HG03025 (cell line): Measurements from ENCODE around the gene WHRN.

Source experiments
- ATAC-seq: cut with Tn5 transposase; IDR thresholded peaks from one replicate; pipeline ENCODE4 v1.9.1; 2021; ENCODE audit warnings: mild to moderate bottlenecking, moderate library complexity; ENCODE audit not compliant: unreplicated experiment, low FRiP score

The WHRN gene

DNA sequence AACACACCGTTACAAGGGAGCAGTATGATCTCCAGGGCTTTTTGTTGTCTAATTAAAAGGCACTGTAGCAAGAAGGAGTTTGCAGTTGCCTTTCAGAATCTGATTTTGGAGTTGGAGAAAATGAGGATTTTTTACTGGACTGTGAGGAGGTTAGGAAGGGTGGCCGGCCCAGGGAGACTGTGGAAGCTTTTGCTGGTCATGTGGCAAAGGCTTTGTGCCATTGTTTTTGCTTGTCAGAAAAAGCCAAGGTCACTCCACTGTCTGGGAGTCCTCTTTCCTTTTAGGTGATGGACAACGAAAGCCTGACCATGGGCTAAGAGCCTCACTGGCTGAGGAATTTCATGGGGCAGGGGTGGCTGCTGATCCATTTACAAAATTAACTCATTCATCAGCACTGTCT is 10.3 kb upstream of the WHRN start:
- ATAC-seq = no peak

DNA sequence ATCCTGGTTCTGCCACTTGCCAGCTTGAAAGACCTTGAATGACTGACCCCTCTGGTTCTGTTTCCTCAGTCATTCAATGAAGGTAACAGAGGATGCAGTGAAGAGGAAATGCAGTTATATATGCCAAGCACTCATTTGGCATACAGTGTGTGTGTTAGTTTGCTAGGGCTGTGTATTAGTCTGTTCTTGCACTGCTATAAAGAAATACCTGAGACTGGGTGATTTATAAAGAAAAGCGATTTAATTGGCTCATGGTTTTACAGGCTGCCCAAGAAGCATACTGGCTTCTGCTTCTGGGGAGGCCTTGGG is 8.6 kb upstream of the WHRN start:
- no peak for ATAC-seq

DNA sequence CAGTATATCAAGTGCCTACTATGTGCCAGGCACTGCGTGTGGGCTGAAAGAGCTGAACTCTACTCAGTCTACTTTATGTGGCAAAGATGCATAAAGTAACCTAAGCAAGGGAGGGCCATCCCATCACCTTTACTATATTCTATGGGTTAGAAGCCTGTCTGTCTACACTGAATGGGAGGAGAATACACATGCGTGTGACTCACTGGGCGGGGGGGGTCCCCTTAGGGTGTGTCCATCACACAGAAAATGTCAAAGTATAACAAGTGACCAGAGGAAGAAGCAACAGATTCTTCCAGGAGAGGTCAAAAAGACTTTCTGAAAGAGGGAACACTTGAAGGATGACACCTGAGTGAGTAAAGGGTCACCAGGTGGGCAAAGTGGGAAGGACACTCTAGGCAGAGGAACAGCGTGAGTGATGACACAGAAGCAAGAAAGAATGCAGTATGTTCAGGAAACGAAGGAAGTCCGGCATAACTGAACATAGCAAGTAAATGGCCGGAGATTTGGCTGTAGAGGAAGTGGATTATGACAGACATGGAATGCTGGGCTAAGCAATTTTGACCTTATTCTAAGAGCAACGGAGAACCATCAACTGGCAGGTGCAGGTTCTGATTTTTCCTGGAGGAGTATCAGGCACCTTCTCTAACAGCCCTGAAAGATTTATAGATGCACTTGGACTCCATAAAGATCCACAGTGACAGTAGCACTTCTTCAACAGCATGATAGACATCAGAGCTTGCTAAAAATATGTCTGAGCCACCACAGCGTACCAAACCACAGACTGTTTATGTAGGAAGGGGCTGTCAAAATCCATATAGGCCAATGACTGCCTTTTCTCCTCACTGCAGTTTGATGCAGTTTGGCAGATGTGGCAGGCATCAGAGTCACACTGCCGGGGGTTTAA is 8.0 kb upstream of the WHRN start:
- ATAC-seq = no peak

DNA sequence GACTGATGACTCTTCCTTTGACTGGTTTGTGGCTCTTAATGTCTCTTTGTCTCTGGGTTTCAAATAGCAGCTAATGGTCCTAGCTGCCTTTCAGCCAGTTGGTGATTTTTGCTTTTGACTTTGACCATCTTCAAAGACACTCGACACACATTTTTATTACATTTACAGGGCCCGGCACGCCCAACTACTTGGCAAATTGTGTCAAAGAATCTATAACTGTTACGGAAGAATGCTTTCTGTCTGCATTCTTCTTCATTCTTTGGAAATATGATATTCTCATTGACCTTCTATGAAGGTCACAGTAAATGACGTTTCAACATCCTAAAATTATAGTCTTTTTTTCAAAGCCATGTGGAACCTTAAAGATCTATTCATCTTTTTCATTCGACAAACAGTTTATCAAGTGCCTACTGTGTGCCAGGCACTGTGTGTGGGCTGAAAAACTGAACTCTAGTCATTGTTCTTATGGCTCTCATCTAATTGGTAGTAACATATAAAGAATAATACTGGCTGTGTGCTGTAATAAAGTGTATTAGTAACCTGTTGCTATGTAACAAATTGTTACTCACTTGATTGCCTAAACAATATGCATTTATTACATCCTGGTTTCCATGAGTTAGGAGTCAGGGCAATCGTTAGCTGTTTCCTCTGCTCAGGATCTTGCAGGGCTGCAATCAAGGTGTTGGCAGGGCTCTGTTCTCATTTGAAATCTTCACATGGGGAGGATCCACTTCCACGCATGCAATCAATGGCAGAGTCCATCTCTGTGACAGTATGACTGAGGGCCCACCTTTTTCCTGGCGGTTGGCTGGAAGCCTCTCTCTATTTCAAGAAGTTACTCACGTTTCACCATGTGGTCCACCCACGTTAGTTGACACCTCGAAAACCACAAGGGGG is 7.0 kb upstream of the WHRN start:
- ATAC-seq = no peak

DNA sequence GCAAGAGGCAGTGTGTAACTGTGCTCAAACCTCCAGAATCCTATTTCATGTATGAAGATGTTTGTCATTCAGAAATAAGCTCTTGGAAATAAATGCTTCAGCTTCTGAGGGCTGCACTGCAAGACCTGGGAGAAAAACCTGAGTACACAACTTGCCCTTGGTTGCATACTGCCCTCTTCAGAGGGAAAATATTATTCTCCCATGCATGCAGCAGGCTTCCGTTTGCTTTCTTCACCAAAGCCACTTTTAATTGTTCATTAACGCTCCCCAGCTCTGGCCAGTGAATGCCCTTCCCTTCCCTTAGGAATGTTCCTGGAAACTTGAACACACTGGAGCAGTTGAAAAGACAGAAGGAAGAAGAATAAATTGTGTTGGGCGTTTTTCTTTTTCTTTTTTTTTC is 2.5 kb upstream of the WHRN start:
- ATAC-seq = no peak

DNA sequence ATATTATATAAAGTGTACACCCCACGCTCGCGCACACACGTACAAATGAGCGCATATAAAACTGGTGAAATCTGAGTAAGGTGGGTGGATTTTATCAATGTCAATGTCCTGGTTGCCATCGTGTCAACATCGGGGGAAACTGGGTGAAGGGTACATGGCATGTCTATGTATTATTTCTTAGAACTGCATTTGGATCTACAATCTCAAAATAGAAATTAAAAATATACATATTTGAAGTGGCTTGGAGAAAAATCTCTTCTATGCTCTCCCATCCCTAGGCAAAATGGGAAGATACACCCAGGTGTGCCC is 763 bp upstream of the WHRN start:
- ATAC-seq = no peak

DNA sequence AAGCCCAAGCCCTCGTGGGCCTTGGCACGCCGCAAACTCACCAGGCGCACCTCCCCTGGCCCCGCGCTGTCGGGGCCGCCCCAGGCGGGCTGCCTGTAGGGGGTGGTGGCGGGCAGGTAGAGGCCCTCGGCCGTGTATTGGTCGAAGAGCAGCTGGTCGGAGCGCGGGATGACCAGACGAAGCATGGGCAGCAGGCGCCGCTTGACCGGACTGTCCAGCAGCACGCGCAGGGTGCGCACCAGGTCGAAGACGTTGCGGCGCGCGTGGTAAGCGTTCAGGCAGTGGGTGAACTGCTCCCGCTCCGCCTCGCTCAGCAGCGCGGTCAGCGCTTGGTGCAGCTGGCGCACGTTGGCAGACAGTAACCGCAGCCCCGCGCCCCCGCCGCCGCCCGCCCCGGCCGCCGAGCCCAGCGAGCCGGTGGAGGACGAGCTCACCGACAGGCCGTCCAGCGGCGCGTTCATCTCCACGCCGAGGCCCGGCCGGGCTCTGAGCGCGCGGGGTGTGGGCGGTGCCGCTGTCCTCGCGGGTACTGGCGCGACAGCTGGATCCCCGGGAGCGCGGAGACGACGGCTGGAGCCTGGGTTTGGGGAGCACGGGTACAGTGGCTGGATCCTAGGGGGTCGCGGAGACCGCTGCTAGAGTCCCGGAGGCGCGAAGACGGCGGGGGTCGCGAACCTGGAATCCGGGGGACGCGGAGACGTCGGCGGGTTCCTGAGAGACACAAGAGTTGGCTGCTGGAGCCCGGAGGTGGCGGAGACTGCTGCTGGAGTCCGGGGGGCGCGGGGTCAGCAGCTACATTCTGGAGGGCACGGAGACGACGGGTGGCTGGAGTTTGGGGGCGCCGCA is 709 bp downstream of the WHRN start:
- no peak for ATAC-seq

DNA sequence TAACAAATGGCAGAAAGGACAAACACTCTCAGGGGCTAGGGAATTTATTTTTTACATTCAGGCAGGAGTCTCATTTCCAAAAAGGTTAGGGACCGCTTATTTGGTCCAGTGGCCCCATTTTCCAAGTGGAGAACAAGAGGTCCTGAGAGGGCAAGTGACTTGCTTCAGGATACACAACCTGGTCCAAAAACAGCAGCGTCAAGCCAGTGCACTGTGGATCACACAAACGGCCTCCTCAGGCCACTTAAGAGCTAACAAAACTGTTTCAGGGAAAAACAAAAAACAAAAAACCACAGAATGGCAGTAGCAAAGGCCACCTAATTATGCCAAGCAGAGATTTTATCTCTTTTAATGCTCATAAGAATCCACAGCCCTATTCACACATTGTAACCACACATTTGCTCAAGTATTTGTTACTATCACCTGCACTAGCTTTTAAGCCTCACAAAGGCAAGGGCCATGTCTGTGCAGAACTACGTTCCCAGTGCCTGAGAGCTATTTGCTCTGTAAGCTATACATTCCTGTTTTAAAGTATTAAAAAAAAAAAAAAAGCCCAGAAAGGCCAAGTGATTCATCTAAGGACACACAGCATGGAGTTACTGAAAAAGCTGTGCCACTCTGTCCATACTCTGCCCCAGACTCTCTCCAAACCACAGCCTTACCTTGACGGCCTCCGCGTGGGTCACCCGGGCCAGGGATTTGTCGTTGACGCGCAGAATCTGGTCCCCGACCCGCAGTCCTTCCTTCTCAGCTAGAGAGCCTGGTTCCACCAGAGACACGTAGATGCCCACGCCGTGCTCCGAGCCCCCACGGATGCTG is 1.5 kb downstream of the WHRN start:
- no peak for ATAC-seq

DNA sequence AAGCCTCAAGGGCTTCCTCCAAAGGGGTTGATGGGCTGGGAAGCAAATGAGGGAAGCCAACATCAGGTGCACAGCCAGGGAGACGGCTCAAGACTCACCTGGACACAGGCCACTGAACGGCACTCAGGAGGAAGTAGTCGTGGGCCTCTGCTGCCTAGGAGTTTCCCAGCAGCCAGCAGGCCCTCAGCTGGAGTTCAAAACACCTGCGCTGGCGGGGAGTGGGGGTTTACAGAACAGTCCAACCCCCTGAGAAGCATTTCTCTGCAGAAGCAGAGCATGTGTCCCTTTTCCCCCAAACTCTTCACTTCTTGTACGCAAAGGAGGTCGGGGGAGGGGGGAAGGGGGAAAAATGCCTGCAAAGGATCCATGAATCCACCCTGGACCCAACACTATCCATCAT is 2.3 kb downstream of the WHRN start:
- ATAC-seq = no peak

DNA sequence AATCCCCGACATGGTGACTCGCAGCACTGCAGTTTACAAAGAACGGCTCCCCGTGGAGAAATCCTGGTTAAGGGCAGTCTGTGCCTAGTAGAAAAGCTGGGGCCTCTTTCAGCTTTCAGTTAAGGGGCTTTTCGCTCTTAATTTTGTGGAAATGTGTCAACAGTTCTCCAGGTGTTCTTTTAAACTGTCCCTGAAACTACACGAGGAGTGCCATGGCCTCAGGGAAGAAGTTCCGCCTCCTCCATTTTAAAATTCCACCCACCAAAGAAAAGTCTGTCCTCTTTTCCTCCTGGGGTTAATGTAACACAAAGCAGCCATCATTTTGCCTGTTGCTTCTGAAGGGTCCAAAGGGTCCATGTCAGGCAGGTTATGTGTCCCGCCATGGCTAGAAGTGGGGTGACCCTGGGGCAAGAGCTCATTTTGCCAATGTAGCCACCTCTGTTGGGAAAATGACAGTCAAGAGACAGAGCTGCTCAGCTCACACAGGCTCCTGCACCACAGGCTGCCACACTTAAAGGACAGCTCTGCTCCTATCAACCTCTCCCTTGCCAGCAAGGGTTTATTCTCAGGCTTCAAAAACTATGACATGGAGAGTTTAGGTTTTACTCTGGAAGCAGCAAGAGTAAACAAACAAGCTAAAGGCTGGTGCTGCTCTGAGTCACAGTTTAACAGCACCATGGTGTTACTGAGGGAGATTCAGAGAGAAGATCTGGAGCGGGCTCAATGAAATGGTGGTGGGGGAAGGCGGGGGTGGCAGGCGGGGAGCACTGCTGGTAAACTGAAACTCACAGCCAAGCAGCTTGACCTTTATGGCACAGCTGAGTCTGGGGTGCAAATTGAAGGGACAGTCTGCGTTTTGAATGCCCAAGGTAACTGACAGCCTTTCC is 3.2 kb downstream of the WHRN start:
- ATAC-seq = no peak

DNA sequence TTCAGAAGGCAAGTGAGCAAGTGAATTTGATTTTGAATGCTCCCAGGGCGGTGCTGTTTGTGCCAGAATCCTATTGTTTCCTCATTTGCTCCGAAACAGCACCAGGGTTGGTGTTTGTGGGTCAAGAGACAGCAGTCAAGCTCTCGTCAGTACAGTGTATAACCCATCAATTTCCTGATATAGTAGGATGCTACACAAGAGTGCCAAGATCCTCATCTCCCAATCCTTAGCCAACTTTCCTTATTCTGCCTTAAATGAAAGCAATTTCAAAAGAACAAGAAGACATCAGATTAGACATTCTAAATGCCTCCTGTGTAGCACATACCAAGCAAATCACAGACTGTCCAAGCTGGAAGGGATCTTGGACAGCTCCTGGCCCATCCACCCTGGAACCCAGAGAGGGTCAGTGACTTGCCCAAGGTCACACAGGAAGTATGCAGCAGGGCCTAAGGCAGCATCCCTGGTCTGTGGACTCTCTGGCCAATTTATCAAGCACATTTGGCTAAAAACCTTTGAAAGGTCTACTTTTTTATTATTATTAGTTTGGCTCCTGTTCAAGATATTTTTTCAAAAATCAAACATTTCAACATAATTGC is 4.5 kb downstream of the WHRN start:
- no peak for ATAC-seq

DNA sequence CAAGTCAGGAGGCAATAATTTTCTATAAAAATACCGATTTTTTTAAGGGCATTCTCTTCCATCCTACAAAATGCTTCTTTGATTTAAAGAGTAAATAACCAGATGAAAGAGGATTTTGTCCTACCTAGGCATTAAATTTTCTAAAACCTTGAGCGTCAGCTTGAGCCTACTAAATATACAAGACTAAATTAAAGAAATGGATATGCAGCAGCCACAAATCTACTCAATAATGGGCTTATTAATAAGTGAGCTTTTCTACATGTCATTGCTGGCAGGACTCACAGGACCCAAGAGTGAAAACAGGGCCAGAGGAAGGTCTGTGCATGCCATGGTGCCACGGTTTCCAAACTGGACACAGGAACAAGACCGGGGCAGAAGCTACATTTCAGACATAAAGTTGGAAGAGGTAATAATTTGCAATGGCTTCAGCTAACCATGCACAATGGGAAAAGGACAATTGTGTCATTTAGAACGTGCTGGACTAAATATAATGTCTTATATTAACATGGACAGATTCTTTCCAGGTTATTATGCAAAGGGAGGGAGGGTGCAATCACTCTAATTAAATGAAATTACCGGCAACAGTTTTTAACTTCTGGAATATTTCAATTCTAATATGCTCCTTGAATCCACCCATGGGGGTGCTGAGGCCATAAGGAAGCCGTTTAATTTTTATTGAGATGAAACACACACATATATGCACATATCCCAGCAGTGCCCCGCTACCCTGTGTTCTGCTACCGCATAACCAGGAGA is 5.2 kb downstream of the WHRN start:
- ATAC-seq = no peak

DNA sequence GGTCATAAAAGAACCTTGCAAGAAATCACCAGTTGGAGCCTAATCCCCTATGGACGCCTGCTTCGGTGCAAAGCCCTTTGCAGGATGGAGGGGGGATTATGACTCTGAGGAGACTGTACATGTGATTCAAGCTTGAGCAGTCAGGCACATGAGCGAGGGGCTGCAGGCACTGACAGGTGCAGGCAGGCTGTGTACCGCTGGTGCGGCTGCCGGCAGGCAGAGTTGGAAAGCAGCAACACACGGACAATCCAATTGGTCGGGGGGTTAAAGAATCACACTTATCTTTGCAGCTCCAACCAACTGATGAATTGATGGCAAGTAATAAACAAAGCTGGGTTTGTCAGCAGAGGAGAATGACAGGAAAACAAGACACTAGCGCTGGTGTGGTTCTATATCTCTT is 5.7 kb downstream of the WHRN start:
- ATAC-seq = no peak

DNA sequence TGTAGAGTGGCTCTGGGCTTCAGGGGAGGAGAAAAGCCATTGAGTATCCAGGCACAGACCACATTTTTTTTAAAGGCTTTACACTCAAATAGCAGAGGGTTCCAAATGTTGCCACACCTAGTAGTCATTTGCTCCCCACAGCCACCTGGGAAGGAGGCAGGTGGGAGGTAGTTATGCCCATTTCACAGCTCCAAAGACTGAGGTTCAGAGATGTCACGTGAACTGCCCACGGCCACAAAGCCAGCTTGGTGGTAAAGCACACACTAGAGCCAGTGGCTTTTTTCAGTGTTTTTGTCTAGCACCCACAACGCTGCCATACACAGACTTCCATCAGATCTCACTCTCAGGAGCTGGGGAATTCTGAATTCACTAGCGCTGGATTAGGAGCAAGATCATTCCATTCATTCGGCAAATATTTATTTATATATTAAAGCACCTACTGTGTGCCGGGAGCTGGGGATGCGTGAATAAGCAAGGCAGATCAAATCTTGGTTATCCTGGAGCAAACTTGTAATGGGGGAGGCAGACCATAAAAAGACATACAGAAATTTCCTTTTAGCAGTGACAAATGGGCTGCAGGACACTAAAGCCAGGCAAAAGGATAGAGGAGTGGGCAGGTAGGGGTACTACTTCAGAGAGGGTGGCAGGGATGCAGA is 7.4 kb downstream of the WHRN start:
- no peak for ATAC-seq

DNA sequence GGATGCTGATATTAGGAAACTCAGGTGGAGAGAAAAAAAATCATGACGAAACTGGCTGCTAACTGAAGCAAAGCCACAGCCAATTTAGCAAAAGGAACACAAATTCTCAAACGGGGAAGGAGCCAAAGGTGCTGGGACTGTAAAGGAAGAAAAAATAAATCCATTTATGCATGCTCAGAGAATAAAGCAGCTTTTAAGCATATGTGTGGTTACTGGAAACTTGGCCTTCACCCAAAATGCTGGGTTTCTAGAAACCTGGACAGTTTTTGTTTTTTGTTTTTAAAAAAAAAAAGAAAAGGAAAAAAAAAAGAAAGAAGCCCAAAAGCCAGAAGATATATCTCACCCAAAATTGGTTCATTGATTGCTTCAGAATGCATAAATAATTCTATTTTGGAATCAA is 8.0 kb downstream of the WHRN start:
- ATAC-seq = no peak

DNA sequence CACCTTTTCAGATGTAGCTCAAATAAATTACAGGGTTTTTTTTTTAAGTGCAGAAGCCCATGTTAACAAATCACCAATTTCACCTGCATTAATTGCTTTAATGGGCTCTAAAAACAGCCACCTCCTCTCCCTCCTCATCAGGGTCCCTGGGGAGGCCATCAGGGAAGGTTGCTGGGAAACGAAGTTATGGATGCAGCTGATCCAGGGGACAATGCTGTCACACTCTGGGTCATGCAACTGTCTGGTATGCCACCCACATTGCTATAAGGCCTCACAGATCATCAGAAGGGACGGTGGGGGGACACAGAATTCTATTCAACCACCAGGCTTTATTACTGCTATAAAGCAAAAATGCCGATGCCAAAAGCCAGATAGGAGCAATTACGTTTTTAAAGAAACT is 9.3 kb downstream of the WHRN start:
- no peak for ATAC-seq

DNA sequence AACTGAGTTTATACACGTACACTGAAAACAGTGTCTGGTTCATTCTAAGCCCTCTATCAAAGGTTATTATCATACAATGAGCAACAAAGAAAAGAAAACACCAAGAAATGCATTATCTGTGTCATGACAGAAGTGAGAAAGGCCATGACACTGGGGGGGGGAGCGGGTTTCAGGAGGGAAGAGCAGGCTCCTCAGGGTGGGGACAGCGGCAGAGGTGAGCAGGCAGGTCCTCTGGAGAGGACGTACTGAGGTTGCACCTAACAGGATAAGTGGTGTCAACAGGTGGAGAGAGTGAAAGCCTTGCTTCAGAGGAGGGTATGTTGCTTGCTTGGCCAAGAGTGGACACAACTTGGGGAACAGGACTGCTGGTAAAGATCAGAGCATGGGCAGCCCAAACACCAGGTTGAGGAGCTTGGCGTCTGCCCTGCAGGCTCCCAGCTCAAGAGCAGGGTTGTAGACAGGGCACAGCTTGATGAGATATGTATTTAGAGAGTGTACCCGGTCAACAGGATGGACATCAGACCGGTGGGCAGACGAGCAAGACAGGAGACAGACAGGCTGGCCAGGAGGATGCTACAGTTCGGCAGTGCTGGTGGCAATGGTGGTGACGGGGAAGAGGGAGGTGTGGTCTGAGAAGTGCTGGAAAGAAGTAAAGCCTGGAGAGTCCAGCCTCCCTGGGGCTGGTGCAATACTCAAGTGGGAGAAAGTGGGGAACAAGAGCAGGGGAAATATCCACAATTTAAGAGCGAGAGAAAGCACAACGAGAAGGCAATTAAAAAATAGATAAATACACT is 10.3 kb downstream of the WHRN start:
- ATAC-seq = no peak
